GM19240 (cell line): ENCODE data around the gene GPC5.
"Not testable (repeated sequence)": the region's sequence is repeated elsewhere in the genome, so short reads cannot be mapped to it uniquely, and the experiment has no call there.

ENCODE experiments used
- DNase-seq: peaks from one replicate; pipeline ENCODE4 v3.0.0; 2011; ENCODE audit warnings: low spot score; ENCODE audit not compliant: insufficient read length

The GPC5 gene

GRCh38 chr13:92516878-92517277 lies 1118.5 kb downstream of the GPC5 start:
- DNase-seq = not testable (repeated sequence)

DNA sequence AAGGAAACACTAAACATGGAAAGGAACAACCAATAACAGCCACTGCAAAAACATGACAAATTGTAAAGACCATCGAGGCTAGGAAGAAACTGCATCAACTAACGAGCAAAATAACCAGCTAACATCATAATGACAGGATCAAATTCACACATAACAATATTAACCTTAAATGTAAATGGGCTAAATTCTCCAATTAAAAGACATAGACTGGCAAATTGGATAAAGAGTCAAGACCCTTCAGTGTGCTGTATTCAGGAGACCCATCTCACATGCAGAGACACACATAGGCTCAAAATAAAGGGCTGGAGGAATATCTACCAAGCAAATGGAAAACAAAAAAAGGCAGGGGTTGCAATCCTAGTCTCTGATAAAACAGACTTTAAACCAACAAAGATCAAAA lies 1120.2 kb downstream of the GPC5 start:
- not testable (repeated sequence) for DNase-seq

DNA sequence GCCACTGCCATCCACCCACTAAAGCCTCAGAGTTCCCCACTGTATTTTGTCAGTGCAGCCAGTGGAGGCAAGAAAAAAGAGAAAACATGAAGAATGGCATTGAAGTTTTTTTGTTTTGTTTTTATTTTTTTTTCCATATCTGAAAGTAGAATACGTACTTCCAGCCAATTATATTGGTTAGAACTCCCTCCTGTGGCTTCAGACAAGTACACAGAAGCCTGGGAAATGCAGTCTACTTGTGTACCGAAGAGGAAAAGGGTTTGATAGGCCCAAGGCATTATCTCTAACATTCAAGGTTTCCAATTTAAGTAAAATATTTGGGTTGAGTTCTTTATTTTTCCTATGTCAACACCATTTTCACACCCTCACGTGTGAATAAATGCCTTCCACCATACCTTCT lies 1131.9 kb downstream of the GPC5 start:
- no peak for DNase-seq

- DNase-seq = no peak
Observed at GRCh38 chr13:92535222-92536006, 1137.0 kb downstream of the GPC5 start.

DNA sequence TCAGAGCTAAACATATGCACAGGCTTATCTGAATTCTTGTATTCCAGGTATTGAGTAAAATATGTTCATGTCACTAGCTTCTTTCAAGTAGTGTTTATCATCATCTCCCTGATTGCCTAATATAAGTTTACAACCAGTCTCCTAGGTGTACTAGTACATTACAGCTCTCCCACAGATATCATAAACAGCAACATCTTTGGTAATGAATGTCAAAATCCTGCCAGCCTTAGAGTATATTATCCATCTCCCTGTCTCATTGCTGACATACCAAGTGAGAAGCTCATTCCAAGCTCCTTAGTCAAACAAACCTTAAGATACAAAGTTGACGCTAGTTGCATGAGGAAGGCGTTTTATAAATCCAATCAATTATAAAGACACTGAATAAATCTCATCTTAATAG lies 1139.0 kb downstream of the GPC5 start:
- DNase-seq = no peak

- DNase-seq = no peak
Observed at GRCh38 chr13:92538164-92538563, 1139.7 kb downstream of the GPC5 start.

- not testable (repeated sequence) for DNase-seq
Observed at GRCh38 chr13:92539148-92539547, 1140.7 kb downstream of the GPC5 start.

- DNase-seq = no peak
Observed at GRCh38 chr13:92547266-92547665, 1148.8 kb downstream of the GPC5 start.

GRCh38 chr13:92549276-92549675 lies 1150.9 kb downstream of the GPC5 start:
- no peak for DNase-seq

DNA sequence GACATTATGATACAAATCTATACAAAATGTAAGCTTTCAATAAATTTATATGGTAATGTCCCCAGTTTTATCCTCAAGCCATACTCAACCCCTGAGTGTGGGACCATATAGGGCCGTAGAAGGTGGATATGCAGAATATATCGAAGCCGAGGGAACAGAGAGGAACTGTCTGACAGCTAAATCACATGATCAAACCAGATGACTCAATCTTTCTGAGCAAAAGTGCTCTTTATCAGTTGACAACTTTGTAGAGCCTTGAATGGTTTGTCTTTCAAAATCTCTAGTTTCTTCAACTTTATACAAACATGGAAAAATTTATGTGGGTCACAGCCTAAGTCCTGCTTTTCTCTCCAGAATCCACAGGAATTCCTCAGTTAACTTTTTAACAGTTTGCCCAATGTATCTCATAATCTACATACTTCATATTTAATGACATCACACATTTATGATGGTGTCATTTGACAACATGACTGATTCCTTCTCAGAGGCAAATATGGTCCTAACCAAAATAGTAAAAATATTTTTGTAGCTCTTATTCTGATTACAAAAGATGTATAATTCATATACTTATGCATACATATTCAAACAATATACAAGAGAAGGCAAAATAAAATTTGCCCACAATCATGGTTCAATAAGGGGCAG lies 1155.2 kb downstream of the GPC5 start:
- DNase-seq = no peak

- no peak for DNase-seq
Observed at GRCh38 chr13:92560883-92561282, 1162.5 kb downstream of the GPC5 start.

- no peak for DNase-seq
Observed at GRCh38 chr13:92564942-92565341, 1166.5 kb downstream of the GPC5 start.

GRCh38 chr13:92566767-92567166 lies 1168.3 kb downstream of the GPC5 start:
- no peak for DNase-seq

- no peak for DNase-seq
Observed at GRCh38 chr13:92572190-92572589, 1173.8 kb downstream of the GPC5 start.

DNA sequence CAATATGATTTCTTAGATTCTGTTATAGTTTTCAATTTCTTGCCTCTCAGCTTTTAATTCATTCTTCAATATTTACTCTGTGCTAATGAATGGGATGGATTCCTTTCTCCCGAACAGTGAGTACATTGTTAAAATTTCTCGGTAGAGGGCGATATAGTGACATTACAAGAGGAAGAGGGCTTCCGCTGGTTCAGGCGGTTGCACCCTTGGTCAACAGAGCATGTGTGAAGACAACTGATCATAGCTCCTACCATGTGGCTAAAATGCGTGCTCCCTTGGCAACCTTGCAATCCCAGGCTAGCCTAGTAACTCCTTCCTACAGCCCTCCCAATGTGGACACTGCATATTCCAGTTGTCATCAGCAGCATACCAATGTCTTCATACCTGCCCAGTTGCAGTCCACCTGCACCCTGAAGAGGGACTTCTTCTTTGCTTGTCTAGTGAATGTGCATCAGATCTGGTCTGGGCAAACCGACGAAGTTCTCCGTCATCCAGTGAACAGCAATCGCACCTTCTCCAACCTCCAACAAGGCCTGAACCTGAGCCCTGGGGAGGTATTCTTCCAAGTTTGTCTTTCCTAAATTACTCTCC lies 1175.1 kb downstream of the GPC5 start:
- no peak for DNase-seq

GRCh38 chr13:92574499-92574898 lies 1176.1 kb downstream of the GPC5 start:
- no peak for DNase-seq

GRCh38 chr13:92575777-92576176 lies 1177.4 kb downstream of the GPC5 start:
- no peak for DNase-seq

DNA sequence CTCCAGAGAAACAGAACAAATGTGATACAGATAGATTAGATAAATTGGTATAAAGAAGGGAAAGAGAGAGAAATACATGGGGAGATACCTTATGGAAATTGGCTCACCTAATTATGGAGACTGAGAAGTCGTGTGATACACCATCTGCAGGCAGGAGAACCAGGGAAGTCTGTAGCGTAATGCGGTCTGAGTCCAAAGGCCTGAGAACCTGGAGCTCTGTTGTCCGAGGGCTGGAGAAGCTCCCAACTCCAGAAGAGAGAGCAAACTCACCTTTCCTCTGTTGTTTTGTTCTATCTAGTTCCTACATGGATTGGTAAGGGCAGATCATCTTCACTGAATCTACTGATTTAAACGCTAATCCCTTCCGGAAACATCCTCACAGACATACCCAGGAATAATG lies 1179.9 kb downstream of the GPC5 start:
- no peak for DNase-seq

DNA sequence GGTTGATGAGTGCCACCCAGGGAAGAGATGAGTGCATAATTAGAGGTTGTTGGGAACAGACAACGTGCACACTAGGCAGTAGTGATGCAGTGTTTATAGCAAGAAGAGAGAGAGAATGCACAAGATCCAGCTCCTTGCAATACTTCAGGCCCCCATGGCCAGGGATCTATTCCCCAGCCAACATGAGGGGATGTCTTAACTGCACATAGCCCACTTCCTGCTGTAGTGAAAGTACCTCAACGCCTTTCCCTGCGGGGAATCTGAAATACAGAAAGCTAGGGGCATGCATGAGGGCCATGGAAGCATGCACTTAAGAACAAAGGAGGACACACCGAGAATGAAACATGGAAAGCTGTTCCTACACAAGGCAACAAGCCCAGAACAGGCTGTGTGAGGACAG lies 1191.5 kb downstream of the GPC5 start:
- no peak for DNase-seq

- no peak for DNase-seq
Observed at GRCh38 chr13:92590503-92590908, 1192.1 kb downstream of the GPC5 start.

GRCh38 chr13:92591117-92591516 lies 1192.7 kb downstream of the GPC5 start:
- DNase-seq = no peak

- no peak for DNase-seq
Observed at GRCh38 chr13:92592757-92593156, 1194.3 kb downstream of the GPC5 start.

DNA sequence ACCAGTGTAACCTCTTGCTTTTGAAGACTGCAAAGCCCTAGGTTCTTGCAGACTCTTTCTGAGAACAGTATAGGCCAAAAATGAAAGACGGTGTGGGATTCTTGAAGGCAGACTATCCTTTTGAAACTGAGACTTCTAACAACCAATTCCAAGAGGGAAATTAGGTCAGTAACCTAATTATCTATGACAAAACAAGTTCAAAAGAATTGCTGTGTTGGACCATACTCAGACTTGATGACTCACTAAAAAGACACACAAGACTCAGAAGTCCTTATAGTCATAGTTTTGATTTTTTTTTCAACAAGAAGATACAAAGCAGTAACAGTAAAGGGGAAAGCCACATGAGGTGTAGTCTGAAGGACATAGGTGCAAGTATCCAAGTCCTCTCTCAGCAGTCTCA lies 1204.1 kb downstream of the GPC5 start:
- no peak for DNase-seq
